GM12892 (cell line): ENCODE results near the gene TMEM171.

ENCODE experiments used
- DNase-seq: peaks from one replicate; pipeline ENCODE4 v3.0.0; 2011; ENCODE audit not compliant: insufficient read length
- FAIRE-seq: peaks from 2 replicates; lab custom pipeline; 2011; peaks lifted over from hg19 to GRCh38; lab: Jason Lieb, UNC
- POLR2A ChIP-seq: IDR thresholded peaks from 2 replicates; pipeline ENCODE4 v1.6.1; 2011; ENCODE audit warnings: low read depth, low read length, control low read depth
- POLR2AphosphoS5 ChIP-seq: IDR thresholded peaks from 2 replicates; pipeline ENCODE4 v1.6.1; 2011; ENCODE audit warnings: low read depth, low read length, control low read depth
- TAF1 ChIP-seq: IDR thresholded peaks from 2 replicates; pipeline ENCODE4 v1.6.1; 2011; ENCODE audit warnings: low read depth, mild to moderate bottlenecking, control low read depth, low read length, borderline replicate concordance

TMEM171 gene

DNA sequence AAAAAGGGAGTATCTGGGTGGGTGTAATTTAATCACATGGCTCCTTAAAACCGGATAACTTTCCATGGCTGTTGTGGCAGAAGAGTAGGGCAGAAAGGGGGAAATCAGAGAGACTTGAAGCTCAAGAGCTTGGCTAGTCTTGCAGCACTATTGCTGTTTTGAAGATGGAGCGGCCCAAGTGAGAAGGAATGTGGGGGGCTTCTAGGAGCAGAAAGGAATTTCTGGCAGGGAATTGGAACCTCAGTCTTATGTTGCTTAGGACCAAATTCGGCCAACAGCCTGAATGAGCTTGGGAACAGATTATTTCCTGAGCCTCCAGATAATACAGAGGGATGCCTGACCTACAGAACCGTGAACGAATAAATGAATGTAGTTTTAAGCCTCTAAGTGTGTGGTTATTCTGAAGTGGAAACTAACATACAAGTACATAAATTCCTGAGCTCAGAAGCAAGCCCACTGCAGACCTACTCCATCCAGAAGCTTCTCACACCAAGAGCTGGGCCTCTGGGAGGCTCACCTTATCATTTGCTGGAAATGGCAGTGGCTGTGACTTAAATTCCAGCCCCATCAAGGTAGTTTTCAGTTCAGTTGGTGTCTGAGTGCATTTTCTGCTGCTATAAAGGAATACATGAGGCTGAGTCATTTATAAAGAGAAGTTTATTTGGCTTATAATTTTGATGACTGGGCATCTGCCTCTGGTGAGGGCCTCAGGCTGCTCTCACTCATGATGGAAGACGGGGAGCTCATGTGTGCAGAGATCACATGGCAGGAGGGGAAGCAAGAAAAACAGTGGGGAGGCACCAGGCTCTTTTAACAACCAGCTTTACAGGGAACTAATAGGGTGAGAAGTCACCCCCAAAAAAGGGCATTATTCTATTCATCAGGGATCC lies 37.3 kb downstream of the TMEM171 start:
- FAIRE-seq (no peak), DNase-seq (no peak)
- TF ChIP-seq TAF1 = no peak
- TF ChIP-seq POLR2A = no peak
- no peak for TF ChIP-seq POLR2AphosphoS5

GRCh38 chr5:73158313-73158712 lies 37.9 kb downstream of the TMEM171 start:
- DNase-seq = no peak
- FAIRE-seq = no peak
- no peak for TF ChIP-seq POLR2A
- no peak for TF ChIP-seq POLR2AphosphoS5
- no peak for TF ChIP-seq TAF1

DNA sequence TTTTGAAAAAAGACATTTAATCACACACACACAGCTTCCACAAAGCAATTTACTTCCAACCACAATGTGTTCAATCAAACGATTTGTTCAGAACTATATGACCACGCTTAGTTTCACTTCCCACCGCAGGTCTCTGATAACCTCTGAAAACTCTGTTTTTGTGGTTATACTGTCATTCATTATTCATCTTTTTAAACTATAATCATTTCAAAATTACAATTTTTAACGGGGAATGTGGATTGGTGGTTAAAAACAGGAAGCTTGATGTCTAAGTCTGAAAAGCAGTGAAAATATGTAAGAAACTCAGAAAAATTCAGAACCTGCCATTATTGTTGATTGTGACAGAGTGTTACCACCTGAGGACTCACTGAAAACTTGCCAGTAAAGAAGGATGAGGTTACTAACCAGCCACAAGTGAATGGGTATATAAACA lies 39.9 kb downstream of the TMEM171 start:
- DNase-seq = no peak
- FAIRE-seq = no peak
- TF ChIP-seq POLR2AphosphoS5 (no peak), POLR2A (no peak), TAF1 (no peak)

DNA sequence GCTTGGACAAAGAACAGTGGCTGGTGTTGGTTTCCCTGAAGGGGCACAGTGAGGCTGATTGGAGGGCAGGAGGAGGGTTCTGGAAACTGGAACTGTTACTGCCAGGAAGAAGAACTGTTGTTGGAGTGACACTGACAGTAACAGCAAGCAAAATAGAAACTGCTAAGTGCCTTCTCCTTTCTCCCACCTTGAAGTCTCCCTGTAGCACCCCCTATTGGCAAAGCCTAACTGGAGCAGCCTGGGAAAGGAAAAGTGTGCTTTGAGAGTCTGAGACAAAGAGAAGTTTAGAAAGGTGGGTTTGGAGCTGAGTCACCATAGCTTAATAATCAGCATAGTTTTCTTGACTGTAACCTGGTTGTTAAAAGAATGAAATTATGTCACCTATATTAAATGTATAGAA lies 50.1 kb downstream of the TMEM171 start:
- no peak for FAIRE-seq
- no peak for DNase-seq
- TF ChIP-seq POLR2A (no peak), POLR2AphosphoS5 (no peak), TAF1 (no peak)

- no peak for TF ChIP-seq POLR2A
- TF ChIP-seq TAF1 = no peak
- TF ChIP-seq POLR2AphosphoS5 = no peak
- no peak for FAIRE-seq
- no peak for DNase-seq
Measured at GRCh38 chr5:73171495-73171894, 51.1 kb downstream of the TMEM171 start.

DNA sequence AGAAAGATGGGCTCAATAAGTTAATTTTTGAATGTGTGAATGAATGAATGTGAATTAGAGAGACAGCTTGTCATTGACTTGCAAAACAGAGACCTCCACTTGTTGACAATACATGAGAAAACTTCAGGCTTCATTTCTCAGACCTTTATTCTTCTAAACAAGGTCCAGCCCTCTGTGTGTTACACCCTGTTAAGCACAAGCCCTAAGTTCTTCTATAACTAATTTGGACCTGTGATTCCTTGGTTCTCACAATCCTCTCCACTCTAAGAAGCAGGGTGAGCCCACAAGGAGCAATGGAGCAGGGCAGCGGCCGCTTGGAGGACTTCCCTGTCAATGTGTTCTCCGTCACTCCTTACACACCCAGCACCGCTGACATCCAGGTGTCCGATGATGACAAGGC lies 52.6 kb downstream of the TMEM171 start, which contains the start of gene TMEM174:
TMEM174 (plus strand) TSS at position 243 of the 400 bp plus-strand sequence; CDS start at position 294, 51 bp downstream.
- DNase-seq (no peak), FAIRE-seq (no peak)
- TF ChIP-seq TAF1 = no peak
- TF ChIP-seq POLR2A = no peak
- TF ChIP-seq POLR2AphosphoS5 = no peak

DNA sequence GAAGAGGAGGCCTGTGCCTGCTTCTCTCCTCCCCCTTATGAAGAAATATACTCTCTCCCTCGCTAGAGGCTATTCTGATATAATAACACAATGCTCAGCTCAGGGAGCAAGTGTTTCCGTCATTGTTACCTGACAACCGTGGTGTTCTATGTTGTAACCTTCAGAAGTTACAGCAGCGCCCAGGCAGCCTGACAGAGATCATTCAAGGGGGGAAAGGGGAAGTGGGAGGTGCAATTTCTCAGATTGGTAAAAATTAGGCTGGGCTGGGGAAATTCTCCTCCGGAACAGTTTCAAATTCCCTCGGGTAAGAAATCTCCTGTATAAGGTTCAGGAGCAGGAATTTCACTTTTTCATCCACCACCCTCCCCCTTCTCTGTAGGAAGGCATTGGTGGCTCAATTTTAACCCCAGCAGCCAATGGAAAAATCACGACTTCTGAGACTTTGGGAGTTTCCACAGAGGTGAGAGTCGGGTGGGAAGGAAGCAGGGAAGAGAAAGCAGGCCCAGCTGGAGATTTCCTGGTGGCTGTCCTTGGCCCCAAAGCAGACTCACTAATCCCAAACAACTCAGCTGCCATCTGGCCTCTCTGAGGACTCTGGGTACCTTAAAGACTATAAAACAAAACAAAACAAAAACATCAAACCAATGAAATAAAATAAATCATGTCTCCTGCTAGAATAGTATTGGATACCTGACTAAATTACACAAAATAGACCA lies 53.9 kb downstream of the TMEM171 start:
- TF ChIP-seq POLR2A (no peak), TAF1 (no peak), POLR2AphosphoS5 (no peak)
- DNase-seq (no peak), FAIRE-seq (no peak)

- FAIRE-seq = no peak
Measured at GRCh38 chr5:73176250-73176649, 55.9 kb downstream of the TMEM171 start.

GRCh38 chr5:73178265-73178664 lies 57.9 kb downstream of the TMEM171 start:
- FAIRE-seq = no peak
- TF ChIP-seq POLR2A (no peak), POLR2AphosphoS5 (no peak), TAF1 (no peak)

More at GRCh38 chr5:73176250-73176649, 55.9 kb downstream of the TMEM171 start:
- DNase-seq = no peak
- TF ChIP-seq POLR2AphosphoS5 (no peak), POLR2A (no peak)

DNA sequence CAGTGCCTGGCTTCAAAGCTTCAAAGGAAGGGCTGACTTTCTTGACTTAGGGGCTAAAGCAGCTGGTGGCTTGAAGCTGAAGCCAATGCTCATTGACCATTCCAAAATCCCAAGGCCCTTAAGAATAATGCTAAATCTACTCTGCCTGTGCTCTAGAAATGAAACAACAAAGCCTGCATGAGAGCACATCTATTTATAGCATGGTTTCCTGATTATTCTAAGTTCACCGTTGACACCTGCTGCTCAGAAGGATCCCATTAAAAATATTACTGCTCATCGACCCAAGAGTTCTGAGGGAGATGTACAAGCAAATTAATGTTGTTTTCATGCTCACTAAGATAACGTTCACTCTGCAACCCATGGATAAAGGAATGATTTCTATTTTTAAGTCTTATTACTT lies 59.4 kb downstream of the TMEM171 start:
- no peak for TF ChIP-seq POLR2AphosphoS5
- no peak for TF ChIP-seq POLR2A
- no peak for TF ChIP-seq TAF1
- DNase-seq (no peak), FAIRE-seq (no peak)

More at GRCh38 chr5:73178265-73178664, 57.9 kb downstream of the TMEM171 start:
- no peak for DNase-seq

DNA sequence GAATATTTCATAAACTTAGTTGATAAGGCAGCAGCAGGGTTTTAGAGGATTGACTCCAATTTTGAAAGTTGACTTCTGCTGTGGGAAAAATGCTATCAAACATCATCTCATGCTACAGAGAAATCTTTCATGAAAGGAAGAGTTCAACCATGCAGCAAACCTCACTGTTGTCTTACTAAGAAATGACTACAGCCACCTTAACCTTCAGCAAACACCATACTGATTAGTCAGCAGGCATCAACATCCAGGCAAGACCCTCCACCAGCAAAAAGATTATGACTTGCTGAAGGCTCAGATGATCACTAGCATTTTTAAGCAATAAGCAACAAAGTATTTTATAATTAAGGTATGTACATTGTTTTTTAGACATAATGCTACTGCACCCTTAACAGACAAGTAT lies 60.2 kb downstream of the TMEM171 start:
- DNase-seq = no peak
- no peak for FAIRE-seq
- TF ChIP-seq TAF1 = no peak
- no peak for TF ChIP-seq POLR2AphosphoS5
- no peak for TF ChIP-seq POLR2A
